HepG2 (cell line): Measurements from ENCODE around the gene PPP1R27. TPM values are rescaled to one million over a fixed set of nuclear protein-coding genes. Genes with fewer than 3 reads are reported as not detected.
A peak's percentile ranks its signal among the peaks of the same experiment; 100 is the strongest.

Experiments used
- ATF4 ChIP-seq, 2 experiments: fragments of 450-650 bp in 1 of 2; sonication (generic) in 1 of 2; formaldehyde crosslinking; IDR thresholded peaks; 2 replicates each; pipeline versions ENCODE4 v1.5.0 to v1.8.0; 2020 to 2022; ENCODE audit warnings: mild to moderate bottlenecking in 1 of 2, missing genetic modification reagents in 1 of 2
- CHCHD3 ChIP-seq: sonication (generic); formaldehyde crosslinking; IDR thresholded peaks from 2 replicates; pipeline ENCODE4 v1.8.0; 2022; ENCODE audit warnings: mild to moderate bottlenecking, missing genetic modification reagents, moderate library complexity
- DDIT3 ChIP-seq: sonication (generic); formaldehyde crosslinking; IDR thresholded peaks from 2 replicates; pipeline ENCODE4 v1.4.0; 2020; ENCODE audit warnings: mild to moderate bottlenecking, missing genetic modification reagents
- HNRNPUL1 ChIP-seq: fragments of 200-400 bp; formaldehyde crosslinking; IDR thresholded peaks from 2 replicates; pipeline ENCODE4 v1.6.1; 2017; ENCODE audit warnings: low read depth, mild to moderate bottlenecking, low read length, moderate library complexity
- KIAA2018 ChIP-seq: sonication (generic); formaldehyde crosslinking; IDR thresholded peaks from 2 replicates; pipeline ENCODE4 v1.5.0; 2020; ENCODE audit warnings: mild to moderate bottlenecking, missing genetic modification reagents, borderline replicate concordance
- KMT2A ChIP-seq: sonication (generic); formaldehyde crosslinking; IDR thresholded peaks from 2 replicates; pipeline ENCODE4 v1.4.0; 2020; ENCODE audit warnings: missing genetic modification reagents
- PAF1 ChIP-seq: IDR thresholded peaks from 2 replicates; pipeline ENCODE4 v1.6.1; 2016; ENCODE audit warnings: missing genetic modification reagents, missing compliant biosample characterization
- PHF21A ChIP-seq: sonication (generic); formaldehyde crosslinking; IDR thresholded peaks from 2 replicates; pipeline ENCODE4 v1.5.0; 2020; ENCODE audit warnings: mild to moderate bottlenecking, missing genetic modification reagents
- REST ChIP-seq, 2 experiments: IDR thresholded peaks; 2 replicates each; pipeline ENCODE4 v1.6.1; 2011 to 2012; ENCODE audit warnings: low read length in 2 of 2, borderline replicate concordance in 1 of 2, low read depth in 1 of 2, mild to moderate bottlenecking in 1 of 2, moderate library complexity in 1 of 2
- STAG1 ChIP-seq: sonication (generic); formaldehyde crosslinking; IDR thresholded peaks from 2 replicates; pipeline ENCODE4 v1.4.0; 2020; ENCODE audit warnings: missing genetic modification reagents
- TMF1 ChIP-seq: sonication (generic); formaldehyde crosslinking; IDR thresholded peaks from 2 replicates; pipeline ENCODE4 v1.8.1; 2022; ENCODE audit warnings: low read depth, missing genetic modification reagents
- ZMAT5 ChIP-seq: sonication (generic); formaldehyde crosslinking; IDR thresholded peaks from 2 replicates; pipeline ENCODE4 v1.5.0; 2020; ENCODE audit warnings: mild to moderate bottlenecking, low read depth, missing genetic modification reagents, borderline replicate concordance
- ZNF20 ChIP-seq: sonication (generic); formaldehyde crosslinking; IDR thresholded peaks from 2 replicates; pipeline ENCODE4 v1.4.0; 2020; ENCODE audit warnings: mild to moderate bottlenecking, moderate library complexity, missing genetic modification reagents
- ZNF850 ChIP-seq: sonication (generic); formaldehyde crosslinking; conservative IDR thresholded peaks from 2 replicates; pipeline ENCODE4 v1.9.0; 2021; ENCODE audit warnings: mild to moderate bottlenecking, missing genetic modification reagents
- polyA plus RNA-seq, 8 experiments: library from polyadenylated mRNA; depleted of rRNA in 3 of 8; stranded (reverse) in 7 of 8; unstranded in 1 of 8; fragments of >200 nt; fragmentation: Illumina TruSeq in 4 of 8; extraction: Trizol in 4 of 8; gene quantifications; 2 replicates each; pipeline versions ENCODE4 v1.2.1 to v1.2.3, GENCODE V29; 2011 to 2016; ENCODE audit warnings: low read depth in 4 of 8, missing spikeins in 1 of 8, mixed read lengths in 1 of 8; ENCODE audit not compliant: insufficient read depth in 1 of 8
- total RNA-seq, 5 experiments: library from RNA; depleted of rRNA; stranded (reverse); fragments of >200 nt; fragmentation: Illumina TruSeq; extraction: Trizol; gene quantifications; 2 replicates each; pipeline ENCODE4 v1.2.3, GENCODE V29; 2016; ENCODE audit warnings: low read depth in 1 of 5

The PPP1R27 gene
- total and polyA plus RNA-seq, 2 of the 13 experiments (the other 11 are each of a cell fraction or from before 2014, with no cell fraction given): 0.17 to 1.00 TPM

- TF ChIP-seq ATF4 (CRISPR knock-in tag; IDR thresholded peaks at IDR 0.05): peak in 1 of 2 experiments; percentile 99; a peak in 2 of 4 replicates
- peak in 1 of 2 experiments; percentile 52; a peak in 1 of 4 replicates for TF ChIP-seq REST (IDR thresholded peaks at IDR 0.05; ENCODE audit: borderline replicate concordance in 1 of 2, low read depth in 1 of 2, low read length in 2 of 2)
- 0 out of 2 replicates have a peak, but pooled peaks have one; percentile 70 for TF ChIP-seq KIAA2018
- peak; percentile 11; the same call in 1 of the 2 replicates for TF ChIP-seq STAG1 (CRISPR knock-in tag)
- peak; percentile 93; the same call in 1 of the 2 replicates for TF ChIP-seq CHCHD3
- no peak for TF ChIP-seq ZNF20 (CRISPR knock-in tag)
- TF ChIP-seq DDIT3 (CRISPR knock-in tag): no peak
- no peak for TF ChIP-seq HNRNPUL1
- TF ChIP-seq TMF1 (CRISPR knock-in tag): peak; percentile 2; the same call in 1 of the 2 replicates
- no peak for TF ChIP-seq ZMAT5 (CRISPR knock-in tag)
- TF ChIP-seq PAF1 (CRISPR knock-in tag): no peak
- peak; percentile 97 for TF ChIP-seq KMT2A (CRISPR knock-in tag)
- TF ChIP-seq PHF21A (CRISPR knock-in tag): peak; percentile 84; the same call in 1 of the 2 replicates
- TF ChIP-seq ZNF850 (CRISPR knock-in tag): 0 out of 2 replicates have a peak, but pooled peaks have one; percentile 45
Measured at GRCh38 chr17:81860756-81861568, 26.1 kb upstream of the PPP1R27 start (continued).
